Neuron (in vitro differentiated cells): ENCODE data around the gene SH3RF1.
"Not testable (repeated sequence)": the region's sequence is repeated elsewhere in the genome, so short reads cannot be mapped to it uniquely, and the experiment has no call there.

ENCODE experiments used
- H2AFZ ChIP-seq: one replicate; pipeline ENCODE4 v1.6.1; 2013; ENCODE audit warnings: low read depth, mild to moderate bottlenecking, inconsistent platforms, low read length, moderate library complexity
- H3K27me3 ChIP-seq: one replicate; pipeline ENCODE4 v1.6.1; 2013; ENCODE audit warnings: low read length; ENCODE audit not compliant: insufficient read depth
- H3K36me3 ChIP-seq: one replicate; pipeline ENCODE4 v1.6.1; 2013; ENCODE audit warnings: low read length; ENCODE audit not compliant: insufficient read depth
- H3K4me1 ChIP-seq: one replicate; pipeline ENCODE4 v1.6.1; 2013; ENCODE audit warnings: low read length; ENCODE audit not compliant: insufficient read depth
- H3K4me3 ChIP-seq: 2 replicates; pipeline ENCODE4 v1.5.1; 2013; ENCODE audit warnings: mild to moderate bottlenecking, low read length, moderate library complexity
- H3K9me3 ChIP-seq: one replicate; pipeline ENCODE4 v1.6.1; 2013; ENCODE audit warnings: low read length

Gene SH3RF1

DNA sequence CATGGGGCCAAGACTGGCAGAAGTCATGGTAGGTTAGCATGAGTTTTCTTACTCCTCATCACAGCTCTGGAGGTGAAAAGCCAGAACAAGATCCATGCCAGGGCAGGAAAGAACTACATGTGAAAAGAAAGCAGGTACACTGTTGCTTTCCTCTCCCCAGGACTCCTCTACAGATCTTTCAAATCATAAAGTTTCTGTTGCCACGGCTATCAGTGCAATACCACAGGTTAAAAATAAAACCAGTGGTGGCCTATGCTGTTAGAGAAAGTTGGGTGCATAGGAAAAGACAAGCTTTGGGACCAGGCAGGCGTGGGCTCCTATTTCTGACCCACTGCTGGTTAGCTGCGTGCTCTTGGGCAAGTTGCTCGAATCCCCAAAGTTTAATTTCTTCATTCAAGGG, 81.4 kb downstream of the SH3RF1 start:
- H3K27me3 ChIP-seq, result no peaks in the 10 kb centered on the region
- no peak overlapping the region for H3K4me3 ChIP-seq
- no peaks in the 10 kb centered on the region for H3K36me3 ChIP-seq
- no peaks in the 10 kb centered on the region for H3K4me1 ChIP-seq
- H2AFZ ChIP-seq, result no peak overlapping the region
- no peaks in the 10 kb centered on the region for H3K9me3 ChIP-seq

DNA sequence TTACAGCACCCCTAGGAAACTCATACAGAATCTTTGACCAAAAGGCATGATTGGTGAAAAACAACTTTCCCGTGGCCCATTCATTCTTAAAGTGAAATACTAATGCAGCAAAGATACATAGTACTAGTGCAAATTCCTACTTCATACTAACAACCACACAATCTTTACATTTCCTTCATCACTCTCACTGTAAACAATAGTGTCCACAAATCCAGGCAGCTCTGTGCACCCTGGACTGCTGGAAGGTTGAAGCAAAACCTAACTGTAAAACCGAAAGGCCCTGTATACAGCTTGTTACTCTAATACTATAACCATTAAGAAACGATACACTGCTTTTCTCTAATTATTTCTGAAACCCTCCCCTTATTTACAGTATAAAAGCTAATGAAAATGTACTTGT, 82.6 kb downstream of the SH3RF1 start:
- H3K36me3 ChIP-seq, result no peaks in the 10 kb centered on the region
- H3K4me1 ChIP-seq, result no peaks in the 10 kb centered on the region
- no peak overlapping the region for H3K4me3 ChIP-seq
- H3K27me3 ChIP-seq, result no peaks in the 10 kb centered on the region
- no peak overlapping the region for H2AFZ ChIP-seq
- no peaks in the 10 kb centered on the region for H3K9me3 ChIP-seq

DNA sequence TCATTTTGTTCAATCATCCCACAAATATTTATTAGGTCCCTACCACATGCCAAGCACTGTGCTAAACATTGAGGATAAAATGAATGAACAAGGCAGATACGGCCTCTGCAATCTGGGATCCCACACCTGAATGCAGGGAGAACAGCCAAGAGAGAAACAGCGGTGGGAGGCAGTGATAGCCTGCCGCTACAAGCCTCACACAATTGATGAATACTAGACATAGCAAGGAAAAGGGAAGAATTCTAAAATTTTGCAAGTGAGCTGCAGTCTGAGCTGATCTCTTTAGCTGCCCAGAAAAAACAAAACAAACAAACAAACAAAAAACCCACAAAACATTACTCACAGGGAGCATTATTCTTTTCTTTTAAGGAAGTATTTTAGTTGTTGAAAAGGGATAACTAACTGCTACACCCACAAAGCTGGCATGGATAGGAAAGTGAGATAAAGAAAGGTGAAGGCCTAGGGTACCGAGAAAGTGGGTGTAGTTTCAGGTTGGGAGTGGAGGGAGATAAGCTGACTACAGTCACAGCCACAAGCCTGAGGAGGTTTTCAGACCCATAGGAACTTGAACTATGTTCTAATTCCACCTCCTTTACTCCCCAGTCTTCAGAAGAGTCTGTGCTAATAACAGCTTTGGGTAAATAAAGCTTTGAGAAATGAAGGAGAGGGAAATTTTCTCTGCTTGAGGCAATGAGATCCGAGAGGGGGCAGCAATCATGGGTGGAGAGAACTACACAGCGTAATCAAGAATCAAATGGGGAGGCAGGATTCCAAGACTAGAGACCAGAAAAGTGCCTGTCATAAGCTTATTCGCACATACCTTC, 85.4 kb downstream of the SH3RF1 start:
- no peak overlapping the region for H2AFZ ChIP-seq
- no peaks in the 10 kb centered on the region for H3K36me3 ChIP-seq
- peaks cover 2% of the 10 kb centered on the region for H3K4me1 ChIP-seq
- no peak overlapping the region for H3K4me3 ChIP-seq
- no peaks in the 10 kb centered on the region for H3K27me3 ChIP-seq
- no peaks in the 10 kb centered on the region for H3K9me3 ChIP-seq

DNA sequence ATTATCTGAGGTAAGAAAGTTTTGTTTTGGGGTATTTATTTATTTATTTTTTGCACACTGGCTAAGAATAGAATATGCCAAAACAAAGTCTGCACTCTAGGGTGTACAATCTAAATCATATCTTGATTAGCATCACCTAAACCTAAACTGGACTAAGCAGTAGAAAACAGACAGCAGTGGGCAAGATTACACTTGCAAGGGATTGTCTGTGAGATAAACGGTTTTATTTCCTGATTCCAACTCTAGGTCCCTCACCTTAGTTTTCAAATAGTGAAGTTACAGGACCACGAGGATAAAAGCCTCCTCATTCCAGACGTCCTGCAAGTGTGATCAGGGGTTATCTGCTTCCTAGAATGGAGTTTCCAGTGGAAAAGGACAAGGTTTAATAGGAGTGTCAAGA, 86.1 kb downstream of the SH3RF1 start:
- H2AFZ ChIP-seq, result no peak overlapping the region

DNA sequence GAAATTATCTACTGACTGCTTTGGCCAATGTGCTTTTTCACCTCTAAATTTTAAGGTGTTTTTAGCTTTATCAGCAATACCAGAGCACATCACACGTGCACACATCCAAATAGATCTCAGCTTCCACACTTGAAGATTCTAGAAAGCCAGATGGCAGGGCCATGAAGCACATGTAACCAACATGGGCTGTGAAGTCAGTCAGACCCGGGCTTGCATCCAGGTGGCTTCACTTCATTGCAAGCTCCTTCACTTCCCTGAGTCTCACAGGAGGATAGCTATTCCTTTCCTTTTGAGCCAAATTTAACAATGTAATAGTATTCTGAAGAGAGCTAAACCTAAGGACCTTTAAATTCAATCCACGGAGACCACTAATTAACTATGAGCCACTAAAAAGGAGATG, 86.5 kb downstream of the SH3RF1 start:
- no peak overlapping the region for H3K4me3 ChIP-seq
- no peaks in the 10 kb centered on the region for H3K36me3 ChIP-seq
- peaks cover 7% of the 10 kb centered on the region for H3K4me1 ChIP-seq
- H3K9me3 ChIP-seq, result no peaks in the 10 kb centered on the region
- no peak overlapping the region for H2AFZ ChIP-seq
- H3K27me3 ChIP-seq, result no peaks in the 10 kb centered on the region

More for the DNA sequence above, 86.1 kb downstream of the SH3RF1 start:
- peaks cover 7% of the 10 kb centered on the region for H3K4me1 ChIP-seq
- no peaks in the 10 kb centered on the region for H3K36me3 ChIP-seq
- no peak overlapping the region for H3K4me3 ChIP-seq
- H3K27me3 ChIP-seq, result no peaks in the 10 kb centered on the region
- H3K9me3 ChIP-seq, result no peaks in the 10 kb centered on the region

DNA sequence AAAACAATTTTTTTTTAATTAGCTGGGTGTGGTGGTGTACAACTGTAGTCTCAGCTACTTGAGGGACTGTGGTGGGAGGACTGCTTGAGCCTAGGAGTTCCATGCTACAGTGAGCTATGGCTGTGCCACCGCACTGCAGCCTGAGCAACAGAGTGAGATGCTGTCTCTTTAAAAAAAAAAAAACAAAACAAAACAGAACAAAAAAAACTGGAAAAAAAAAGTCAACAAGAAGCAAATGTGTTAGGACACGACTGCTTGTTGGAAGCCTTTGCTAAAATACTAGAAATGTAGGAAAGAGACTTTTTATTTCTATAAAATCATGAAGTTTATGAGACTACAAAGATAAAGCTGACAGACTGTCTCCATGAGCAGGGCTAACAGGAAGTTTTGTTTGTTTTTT, 87.2 kb downstream of the SH3RF1 start:
- no peak overlapping the region for H3K4me3 ChIP-seq
- H3K27me3 ChIP-seq, result no peaks in the 10 kb centered on the region
- no peaks in the 10 kb centered on the region for H3K9me3 ChIP-seq
- no peaks in the 10 kb centered on the region for H3K36me3 ChIP-seq
- H3K4me1 ChIP-seq, result peaks cover 7% of the 10 kb centered on the region
- no peak overlapping the region for H2AFZ ChIP-seq

DNA sequence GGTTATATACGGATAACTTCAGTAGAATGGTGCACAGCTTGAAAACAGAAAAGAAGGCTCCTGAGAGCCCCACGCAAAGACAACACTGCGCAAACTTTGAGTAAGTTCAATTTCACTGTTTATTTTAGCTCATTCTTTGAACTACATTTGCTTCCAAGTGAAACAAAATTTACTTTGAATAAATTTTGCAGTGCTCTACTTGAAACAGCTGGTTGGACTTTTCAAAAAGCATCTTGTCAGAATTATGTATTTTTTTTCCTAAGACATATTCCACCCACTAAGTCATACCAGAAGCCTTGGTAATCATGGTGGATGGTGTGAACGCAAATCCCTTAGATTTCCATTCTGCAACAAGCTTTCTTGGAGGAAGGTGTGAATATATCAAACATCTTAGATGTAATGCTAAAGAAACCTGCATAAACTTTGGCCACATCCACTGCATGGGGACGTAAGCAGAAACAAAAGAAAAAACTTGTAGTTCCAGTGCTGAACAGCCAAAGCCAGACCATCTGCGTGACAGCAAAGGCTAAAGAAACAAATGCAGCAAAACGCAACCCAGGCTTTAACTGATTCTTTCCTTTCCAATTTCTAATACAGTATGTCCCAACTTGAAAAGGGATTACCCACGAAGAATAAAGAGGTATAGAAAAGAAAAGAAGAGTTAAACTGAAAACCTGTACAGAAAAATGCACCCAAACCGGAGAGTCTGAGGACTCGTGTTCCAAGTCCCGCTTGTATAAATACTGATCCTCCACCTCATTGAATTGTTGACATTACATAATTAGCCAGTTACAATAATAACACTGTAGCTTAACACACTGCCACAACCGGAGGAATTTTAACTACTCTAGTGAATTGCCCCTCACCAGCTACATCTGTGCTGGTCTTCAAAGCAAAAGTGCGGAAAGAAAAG, 90.9 kb downstream of the SH3RF1 start:
- no peaks in the 10 kb centered on the region for H3K36me3 ChIP-seq
- H3K4me1 ChIP-seq, result peaks cover 7% of the 10 kb centered on the region
- H3K27me3 ChIP-seq, result no peaks in the 10 kb centered on the region
- H3K4me3 ChIP-seq, result no peak overlapping the region
- H3K9me3 ChIP-seq, result no peaks in the 10 kb centered on the region
- no peak overlapping the region for H2AFZ ChIP-seq

DNA sequence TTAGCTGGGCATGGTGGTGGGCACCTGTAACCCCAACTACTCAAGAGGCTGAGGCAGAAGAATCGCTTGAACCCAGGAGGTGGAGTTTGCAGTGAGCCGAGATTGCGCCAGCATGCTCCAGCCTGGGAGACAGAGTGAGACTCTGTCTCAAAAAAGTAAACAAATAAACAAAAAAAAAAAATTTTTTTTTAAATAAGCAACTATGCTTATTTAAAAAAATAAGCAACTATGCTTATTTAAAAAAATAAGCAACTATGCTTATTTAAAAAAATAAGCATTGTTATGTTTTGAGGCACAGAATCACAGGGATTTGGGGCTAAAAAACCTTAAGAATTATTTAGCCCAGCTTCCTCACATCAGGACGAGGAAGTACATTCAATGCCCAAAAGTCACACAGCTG, 92.7 kb downstream of the SH3RF1 start:
- not testable (repeated sequence) for H3K9me3 ChIP-seq, H3K27me3 ChIP-seq, H3K36me3 ChIP-seq, H3K4me3 ChIP-seq, H3K4me1 ChIP-seq, H2AFZ ChIP-seq

DNA sequence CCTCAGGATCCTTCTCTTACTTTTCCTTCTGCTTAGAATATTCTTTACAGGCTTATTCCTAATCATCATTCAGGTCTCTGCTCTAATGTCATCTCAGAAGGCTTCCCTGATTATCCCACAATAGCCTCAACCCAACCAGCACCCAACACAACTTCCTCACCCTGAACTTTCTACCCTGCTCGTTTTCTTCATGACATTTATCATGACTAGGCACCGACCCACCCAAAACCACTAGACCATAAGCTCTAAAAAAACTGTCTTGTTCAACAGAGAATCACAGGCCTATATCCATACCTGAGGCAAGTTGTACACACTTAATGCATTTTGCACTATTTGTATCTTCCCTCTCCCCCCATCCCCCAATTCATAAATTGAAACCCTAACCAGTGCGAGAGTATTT, 95.3 kb downstream of the SH3RF1 start:
- Histone ChIP-seq H3K4me3 (no peak overlapping the region), H3K9me3 (no peaks in the 10 kb centered on the region), H2AFZ (no peak overlapping the region), H3K36me3 (no peaks in the 10 kb centered on the region), H3K27me3 (no peaks in the 10 kb centered on the region), H3K4me1 (peaks cover 14% of the 10 kb centered on the region)

DNA sequence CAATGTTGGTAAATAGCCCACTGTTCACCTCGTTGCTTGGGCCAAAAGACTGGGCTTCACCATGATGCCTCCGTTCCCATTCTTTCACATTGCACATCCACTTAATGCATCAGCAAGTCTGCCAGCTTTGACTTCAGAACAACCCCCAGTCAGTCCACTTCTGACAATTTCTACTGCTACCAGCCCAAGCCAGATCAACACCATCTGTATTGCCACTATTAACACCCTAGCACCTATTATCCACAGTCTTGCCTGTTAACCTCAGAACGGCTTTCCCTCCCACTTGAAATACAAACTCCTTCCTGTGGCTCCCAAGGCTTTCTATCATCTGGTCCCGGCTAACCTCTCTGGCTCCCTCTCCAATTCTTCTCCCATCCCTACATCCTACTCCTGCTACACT, 95.7 kb downstream of the SH3RF1 start:
- H3K9me3 ChIP-seq, result no peaks in the 10 kb centered on the region
- H3K4me3 ChIP-seq, result no peak overlapping the region
- no peak overlapping the region for H2AFZ ChIP-seq
- H3K4me1 ChIP-seq, result peaks cover 9% of the 10 kb centered on the region
- no peaks in the 10 kb centered on the region for H3K36me3 ChIP-seq
- H3K27me3 ChIP-seq, result no peaks in the 10 kb centered on the region

DNA sequence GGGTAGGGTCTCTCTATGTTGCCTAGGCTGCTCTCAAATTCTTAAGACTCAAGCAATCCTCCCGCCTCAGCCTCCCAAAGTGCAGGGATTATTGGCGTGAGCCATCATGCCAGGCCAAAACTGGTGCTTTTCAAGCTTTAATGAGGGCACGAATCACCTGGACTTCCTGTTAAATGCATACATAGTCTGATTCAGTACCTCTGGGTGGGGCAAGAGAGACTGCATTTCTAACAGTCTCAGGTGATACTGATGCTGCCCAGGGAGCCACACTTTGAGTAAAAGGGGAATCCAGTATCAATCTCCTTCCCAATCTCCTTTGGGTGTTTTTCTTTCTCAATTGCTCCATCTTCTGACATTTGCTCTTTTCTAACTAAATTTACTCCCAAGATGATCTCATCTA, 96.5 kb downstream of the SH3RF1 start:
- H3K27me3 ChIP-seq, result no peaks in the 10 kb centered on the region
- no peak overlapping the region for H3K4me3 ChIP-seq
- no peaks in the 10 kb centered on the region for H3K36me3 ChIP-seq
- no peaks in the 10 kb centered on the region for H3K9me3 ChIP-seq
- H2AFZ ChIP-seq, result no peak overlapping the region
- peaks cover 7% of the 10 kb centered on the region for H3K4me1 ChIP-seq

DNA sequence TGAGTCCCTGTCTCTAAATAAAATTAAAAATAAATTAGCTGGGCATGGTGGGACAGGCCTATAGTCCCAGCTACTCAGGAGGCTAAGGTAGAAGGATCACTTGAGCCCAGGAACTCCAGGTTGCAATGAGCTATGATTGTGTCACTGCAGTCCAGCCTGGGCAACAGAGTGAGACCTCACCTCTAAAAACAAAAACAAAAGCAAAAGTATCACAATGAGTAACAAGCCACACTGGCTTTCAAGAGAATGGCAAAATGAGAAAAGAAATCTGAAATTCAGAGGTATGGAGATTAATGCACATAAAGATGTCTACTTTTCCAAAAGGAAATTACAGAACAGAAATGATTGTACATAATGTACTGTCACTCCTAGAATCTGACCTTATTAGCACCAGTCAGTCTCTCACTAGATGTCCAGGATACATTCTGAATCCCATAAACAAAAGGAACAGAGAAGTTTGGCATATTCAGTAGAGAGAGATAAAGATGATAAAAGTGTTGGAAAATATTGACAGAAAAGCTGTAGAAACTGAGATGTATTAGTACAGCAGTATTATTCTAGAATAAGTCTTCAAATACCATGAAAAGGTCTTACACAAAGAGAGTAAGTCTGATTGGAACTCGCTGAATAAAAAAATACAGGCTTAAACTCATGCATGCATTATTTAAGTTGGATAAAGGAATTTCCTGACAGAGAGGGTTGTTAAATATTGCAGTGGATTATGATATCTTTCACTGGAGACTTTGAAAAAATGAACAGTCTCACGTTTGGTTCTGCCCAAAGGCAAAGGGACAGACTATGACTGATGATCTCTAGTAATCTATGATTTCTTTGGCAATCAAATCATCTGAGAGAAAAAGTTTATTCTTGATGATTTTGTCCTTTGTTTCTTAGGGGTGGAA, 102.5 kb downstream of the SH3RF1 start:
- no peak overlapping the region for H2AFZ ChIP-seq
- no peak overlapping the region for H3K4me3 ChIP-seq
- no peaks in the 10 kb centered on the region for H3K27me3 ChIP-seq
- peaks cover 2% of the 10 kb centered on the region for H3K36me3 ChIP-seq
- H3K9me3 ChIP-seq, result peaks cover 3% of the 10 kb centered on the region
- H3K4me1 ChIP-seq, result peaks cover 7% of the 10 kb centered on the region
